Gastroesophageal sphincter (tissue), 4 donors: ENCODE results near the gene SLC4A2. TPM values are rescaled to one million over a fixed set of nuclear protein-coding genes. Genes with fewer than 3 reads are reported as not detected.

Experiments used
- ATAC-seq: fragments of 150-250 bp; one replicate; pipeline ENCODE4 v1.9.1; 2016; ENCODE audit warnings: mild to moderate bottlenecking, moderate library complexity
- H3K27ac ChIP-seq, 4 donors: fragments of 200-600 bp; sonication (generic) in 3 of 4; 1 replicate in 3 of 4; 2 replicates in 1 of 4; pipeline ENCODE4 v1.5.1; 2016 to 2019
- H3K27me3 ChIP-seq: fragments of 200-600 bp; sonication (generic); one replicate; pipeline ENCODE4 v1.5.1; 2019
- H3K36me3 ChIP-seq, 2 donors: fragments of 200-600 bp; sonication (generic); one replicate each; pipeline ENCODE4 v1.5.1; 2019; ENCODE audit warnings: control low read depth in 1 of 2
- H3K4me1 ChIP-seq, 3 donors: fragments of 200-600 bp; sonication (generic); 1 replicate in 2 of 3; 2 replicates in 1 of 3; pipeline ENCODE4 v1.5.1; 2016 to 2019; ENCODE audit warnings: control low read depth in 2 of 3
- H3K4me3 ChIP-seq, 2 donors: fragments of 200-600 bp; sonication (generic); one replicate each; pipeline ENCODE4 v1.5.1; 2019; ENCODE audit warnings: mild to moderate bottlenecking in 1 of 2, moderate library complexity in 1 of 2
- H3K9me3 ChIP-seq, 3 donors: fragments of 200-600 bp; sonication (generic); one replicate each; pipeline ENCODE4 v1.5.1; 2017 to 2019; ENCODE audit warnings: control low read depth in 2 of 3
- EP300 ChIP-seq: sonication (generic); formaldehyde crosslinking; IDR thresholded peaks from one replicate; pipeline ENCODE4 v1.6.1; 2017; ENCODE audit warnings: antibody characterized with exemption, mild to moderate bottlenecking
- POLR2A ChIP-seq, 2 donors: fragments of 450-650 bp; IDR thresholded peaks; one replicate each; pipeline ENCODE4 v1.6.1; 2017; ENCODE audit warnings: antibody characterized with exemption in 2 of 2, mild to moderate bottlenecking in 2 of 2, moderate library complexity in 1 of 2
- POLR2AphosphoS5 ChIP-seq: sonication (generic); formaldehyde crosslinking; IDR thresholded peaks from one replicate; pipeline ENCODE4 v1.6.1; 2017; ENCODE audit warnings: antibody characterized with exemption
- WGBS, 2 donors: methylation state at CpG; one replicate each; pipeline ENCODE4 v1.1.5; 2018; ENCODE audit warnings: low coverage in 1 of 2; 5-methylcytosine and 5-hydroxymethylcytosine counted together
- total RNA-seq, 4 donors: library from RNA; depleted of rRNA; stranded (reverse); fragments of >200 nt; gene quantifications; one replicate each; pipeline ENCODE4 v1.1.0, GENCODE V29; 2016
- TF ChIP-seq, protein P1 (sequence below), 4 experiments: fragments of 200-600 bp in 2 of 4; fragments of 450-650 bp in 2 of 4; sonication (generic) in 1 of 4; IDR thresholded peaks; one replicate each; pipeline ENCODE4 v1.5.1; 2017 to 2019; ENCODE audit warnings: antibody characterized with exemption in 4 of 4, mild to moderate bottlenecking in 2 of 4, moderate library complexity in 2 of 4

SLC4A2 gene
- total RNA-seq, 4 donors from 2014 or later: 77.8 to 152 (median 95.7) TPM

DNA sequence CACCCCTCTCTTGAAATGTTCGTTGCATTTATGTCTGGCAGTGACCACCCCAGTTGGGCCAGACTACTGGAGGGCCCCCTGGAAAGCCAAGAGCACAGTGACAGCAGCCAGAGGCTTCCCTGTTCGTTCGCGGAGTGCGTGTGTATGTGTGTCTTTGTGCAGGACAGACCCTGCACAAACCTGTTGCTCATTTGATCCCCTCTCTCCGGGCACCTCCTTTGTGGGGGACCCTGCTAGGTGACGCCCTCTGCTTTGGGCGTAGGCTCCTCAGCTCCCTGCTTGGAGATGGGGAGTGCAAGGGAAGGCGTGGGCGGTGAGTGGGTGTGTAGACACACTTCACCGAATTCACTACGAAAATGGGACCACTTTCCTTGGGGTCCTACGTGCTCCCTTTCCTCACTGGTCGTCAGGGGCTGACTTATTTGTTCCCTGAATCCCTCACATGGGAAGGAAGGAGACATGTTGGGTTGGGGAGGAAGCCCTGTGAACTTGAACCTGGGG lies 65.6 kb downstream of the SLC4A2 start:
- 74 to 100% methylated on average over 1 to 8 of the region's 14 CpGs for WGBS, 2 donors
- Histone ChIP-seq H3K36me3 (peaks cover 0 to 86% of the 10 kb centered on the region in 2 donors), H3K4me3 (peak overlapping the region in 1 of 2 donors; percentile 51)

DNA sequence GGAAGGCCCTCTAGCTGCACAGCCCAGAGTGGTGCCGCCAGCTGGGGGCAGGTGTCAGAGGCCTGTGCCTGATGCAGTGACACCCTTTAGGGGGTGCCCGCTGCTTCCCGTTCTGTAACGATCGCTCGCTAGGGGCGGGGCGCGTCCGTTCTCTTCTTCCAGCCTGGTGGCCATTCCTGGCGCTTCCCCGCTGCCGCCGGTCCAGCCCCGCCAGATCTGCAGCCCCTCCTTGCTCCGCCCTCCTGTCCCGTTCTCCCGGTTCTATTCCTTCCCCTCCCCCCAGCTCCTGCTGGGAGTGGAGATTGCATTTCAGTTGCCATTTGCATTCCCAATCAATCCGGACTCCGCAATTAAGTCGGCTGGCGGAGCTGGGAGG lies 66.1 kb downstream of the SLC4A2 start:
- WGBS, 2 donors: 4% methylated on average over 11 of the region's 22 CpGs; no CpG with 5 or more reads in 1 of the 2 donors
- no peaks in the 10 kb centered on the region for H3K27me3 ChIP-seq
- no peak for TF ChIP-seq EP300
- TF ChIP-seq, protein P1, sequence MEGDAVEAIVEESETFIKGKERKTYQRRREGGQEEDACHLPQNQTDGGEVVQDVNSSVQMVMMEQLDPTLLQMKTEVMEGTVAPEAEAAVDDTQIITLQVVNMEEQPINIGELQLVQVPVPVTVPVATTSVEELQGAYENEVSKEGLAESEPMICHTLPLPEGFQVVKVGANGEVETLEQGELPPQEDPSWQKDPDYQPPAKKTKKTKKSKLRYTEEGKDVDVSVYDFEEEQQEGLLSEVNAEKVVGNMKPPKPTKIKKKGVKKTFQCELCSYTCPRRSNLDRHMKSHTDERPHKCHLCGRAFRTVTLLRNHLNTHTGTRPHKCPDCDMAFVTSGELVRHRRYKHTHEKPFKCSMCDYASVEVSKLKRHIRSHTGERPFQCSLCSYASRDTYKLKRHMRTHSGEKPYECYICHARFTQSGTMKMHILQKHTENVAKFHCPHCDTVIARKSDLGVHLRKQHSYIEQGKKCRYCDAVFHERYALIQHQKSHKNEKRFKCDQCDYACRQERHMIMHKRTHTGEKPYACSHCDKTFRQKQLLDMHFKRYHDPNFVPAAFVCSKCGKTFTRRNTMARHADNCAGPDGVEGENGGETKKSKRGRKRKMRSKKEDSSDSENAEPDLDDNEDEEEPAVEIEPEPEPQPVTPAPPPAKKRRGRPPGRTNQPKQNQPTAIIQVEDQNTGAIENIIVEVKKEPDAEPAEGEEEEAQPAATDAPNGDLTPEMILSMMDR (IDR thresholded peaks at IDR 0.05): peak in 3 of 4 experiments; percentile 8 to 25 (median 20)
- H3K4me3 ChIP-seq: peak overlapping the region; percentile 13 to 51
- peaks cover 0 to 86% of the 10 kb centered on the region in 2 donors for H3K36me3 ChIP-seq
- H3K9me3 ChIP-seq: no peaks in the 10 kb centered on the region
- peaks cover 0 to 28% (median 5%) of the 10 kb centered on the region in 3 donors for H3K4me1 ChIP-seq
- peak overlapping the region in 1 of 4 donors; percentile 34 for H3K27ac ChIP-seq
- peak; percentile 10 for ATAC-seq

More for the DNA sequence above, 65.6 kb downstream of the SLC4A2 start:
- H3K9me3 ChIP-seq: no peaks in the 10 kb centered on the region
- H3K27ac ChIP-seq: no peak overlapping the region
- ATAC-seq: no peak
- TF ChIP-seq POLR2A (IDR thresholded peaks at IDR 0.05) (no peak), POLR2AphosphoS5 (no peak), EP300 (no peak)
- TF ChIP-seq, protein P1 (IDR thresholded peaks at IDR 0.05): no peak
- H3K27me3 ChIP-seq: no peaks in the 10 kb centered on the region
- H3K4me1 ChIP-seq: peaks cover 0 to 28% (median 5%) of the 10 kb centered on the region in 3 donors

DNA sequence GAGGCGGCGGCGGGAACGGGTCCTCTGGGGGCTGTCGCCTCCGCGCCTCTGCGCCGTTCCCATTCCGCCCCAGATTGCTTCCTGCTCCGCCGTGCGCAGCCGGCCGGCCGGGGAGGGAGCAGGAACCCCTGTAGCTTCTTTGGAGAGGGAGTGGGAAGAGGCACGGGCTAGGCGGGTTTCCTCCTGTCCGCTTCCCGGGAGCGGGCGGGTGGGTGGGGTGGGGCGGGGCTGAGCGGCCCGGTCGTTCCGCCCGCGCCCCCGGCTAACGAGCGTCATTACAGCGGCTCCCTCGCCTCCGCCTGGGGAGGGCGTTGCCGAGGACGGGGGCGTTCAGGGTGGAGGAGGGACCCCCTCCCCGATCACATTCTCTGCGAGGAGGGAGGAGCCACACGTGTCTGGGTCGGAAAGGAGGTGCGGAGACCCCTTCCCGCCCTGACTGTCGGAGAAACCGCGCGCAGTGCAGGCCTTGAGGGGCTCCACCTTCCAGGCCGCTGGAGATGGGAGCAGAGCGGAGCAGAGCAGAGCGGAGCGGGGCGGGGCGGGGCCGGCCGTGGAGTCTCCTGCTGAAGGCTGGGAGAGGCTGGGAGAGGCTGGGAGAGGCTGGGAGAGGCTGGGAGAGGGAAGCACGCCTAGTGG lies 66.6 kb downstream of the SLC4A2 start:
- ATAC-seq: peak; percentile 10

More for the DNA sequence above, 66.6 kb downstream of the SLC4A2 start:
- Histone ChIP-seq H3K4me3 (peak overlapping the region; percentile 13 to 51), H3K36me3 (peaks cover 0 to 86% of the 10 kb centered on the region in 2 donors), H3K27me3 (no peaks in the 10 kb centered on the region), H3K4me1 (peaks cover 0 to 28% (median 5%) of the 10 kb centered on the region in 3 donors), H3K9me3 (no peaks in the 10 kb centered on the region), H3K27ac (peak overlapping the region in 1 of 4 donors; percentile 34)
- no peak for TF ChIP-seq POLR2AphosphoS5
- TF ChIP-seq, protein P1 (IDR thresholded peaks at IDR 0.05): no peak
- no peak for TF ChIP-seq POLR2A (IDR thresholded peaks at IDR 0.05)
- TF ChIP-seq EP300: no peak
- WGBS, 2 donors: 86% methylated on average over 1 of the region's 58 CpGs; no CpG with 5 or more reads in 1 of the 2 donors

Other genes with a start within 250 kb of the SLC4A2 start
- gene AOC1, start 207.1 kb upstream of the SLC4A2 start, total RNA-seq: under 1 TPM in 2 of 4 donors, not detected in 2; 0.69 TPM
- gene KCNH2, start 81.3 kb upstream of the SLC4A2 start, total RNA-seq: 10 to 100 TPM; 26.6 to 63.8 (median 36.3) TPM
- 10 to 100 TPM in 2 of 4 donors, 1 to 10 TPM in 2; 6.8 to 29.4 (median 13.5) TPM for gene NOS3, start 68.6 kb upstream of the SLC4A2 start, total RNA-seq
- gene ATG9B, start 35.1 kb upstream of the SLC4A2 start, total RNA-seq: under 1 TPM in 2 of 4 donors, not detected in 2; 0.15 to 0.31 TPM
- 10 to 100 TPM; 13.2 to 33.0 (median 18.8) TPM for gene ABCB8, start 31.1 kb upstream of the SLC4A2 start, total RNA-seq
- gene ASIC3, start 11.1 kb upstream of the SLC4A2 start, total RNA-seq: 1 to 10 TPM in 3 of 4 donors, not detected in 1; 1.7 to 3.1 (median 2.1) TPM
- 1 to 10 TPM; 3.4 to 8.8 (median 6.4) TPM for gene CDK5, start 1.7 kb upstream of the SLC4A2 start, total RNA-seq
- 10 to 100 TPM; 51.3 to 82.2 (median 60.8) TPM for gene FASTK, start 21.2 kb downstream of the SLC4A2 start, total RNA-seq
- gene TMUB1, start 23.9 kb downstream of the SLC4A2 start, total RNA-seq: 10 to 100 TPM; 38.4 to 57.2 (median 44.7) TPM
- 10 to 100 TPM; 36.3 to 68.2 (median 55.7) TPM for gene AGAP3, start 26.9 kb downstream of the SLC4A2 start, total RNA-seq
- gene GBX1, start 108.1 kb downstream of the SLC4A2 start, total RNA-seq: not detected
- not detected for gene ASB10, start 127.7 kb downstream of the SLC4A2 start, total RNA-seq
- gene H2BK1, start 150.9 kb downstream of the SLC4A2 start, total RNA-seq: not detected
- 10 to 100 TPM; 30.5 to 43.1 (median 36.5) TPM for gene ABCF2, start 167.6 kb downstream of the SLC4A2 start, total RNA-seq
- gene CHPF2, start 172.9 kb downstream of the SLC4A2 start, total RNA-seq: 10 to 100 TPM; 18.0 to 38.1 (median 25.7) TPM
- 10 to 100 TPM; 23.6 to 45.1 (median 39.8) TPM for gene SMARCD3, start 189.1 kb downstream of the SLC4A2 start, total RNA-seq